Lung microvascular endothelial cell (primary cell): ENCODE measurements around the gene ESPNL. TPM values are rescaled to one million over a fixed set of nuclear protein-coding genes. Genes with fewer than 3 reads are reported as not detected.

Source experiments
- DNase-seq, 2 donors: peaks; one replicate each; pipeline versions ENCODE4 v3.0.0 to v3.0.0-alpha.2; 2010; ENCODE audit warnings: low read depth in 2 of 2
- total RNA-seq: library from RNA; depleted of rRNA; stranded (reverse); fragments of >200 nt; gene quantifications from 2 replicates; pipeline ENCODE4 v1.2.1, GENCODE V29; 2014

The ESPNL gene
- total RNA-seq, 1 donor from 2014 or later: not detected

GRCh38 chr2:238140040-238140439 is 39.9 kb downstream of the ESPNL start:
- DNase-seq: no peak

- no peak for DNase-seq
These were observed 40.8 kb downstream of the ESPNL start for GRCh38 chr2:238140721-238141540.

DNA sequence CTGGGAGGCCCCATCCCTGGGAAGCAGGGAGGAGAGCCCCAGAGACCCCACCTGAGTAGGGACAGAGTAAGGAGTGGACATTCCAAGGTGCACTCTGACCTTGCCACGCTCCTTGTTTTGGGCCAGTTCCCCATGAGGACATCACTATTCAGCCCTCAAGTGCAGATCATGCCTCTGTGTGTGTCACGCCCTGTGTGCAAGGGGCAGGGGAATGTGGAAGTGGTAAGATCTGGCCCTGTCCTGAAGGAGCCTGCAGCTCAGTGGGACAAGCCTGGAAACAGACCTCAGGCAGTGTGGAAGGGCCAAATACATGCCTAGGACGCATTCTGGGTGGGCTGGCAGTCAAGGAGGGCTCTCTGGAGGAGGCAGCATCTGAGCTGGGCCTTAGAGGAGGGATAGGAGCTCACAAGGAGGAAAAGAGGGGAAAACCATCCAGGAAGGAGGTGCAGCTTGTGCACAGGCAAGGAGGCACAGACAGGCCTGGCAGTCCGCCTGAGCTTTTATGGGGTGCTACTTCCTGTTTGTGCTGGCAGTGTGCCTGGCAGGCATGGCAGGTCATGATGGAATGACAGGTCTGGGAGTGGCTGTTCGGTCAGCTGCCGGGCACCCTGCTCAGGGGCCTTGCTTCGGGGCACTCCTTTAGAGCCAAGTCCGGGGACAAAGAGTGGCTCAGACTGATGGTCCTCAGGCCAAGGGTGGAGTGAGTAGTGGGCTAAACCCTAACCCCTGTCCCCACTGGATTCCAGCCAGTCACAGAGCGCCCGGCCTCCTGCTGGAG is 41.6 kb downstream of the ESPNL start:
- peak in 1 of 2 donors; percentile 34 for DNase-seq

- no peak for DNase-seq
These were observed 42.5 kb downstream of the ESPNL start for GRCh38 chr2:238142382-238143205.

GRCh38 chr2:238143239-238143951 is 43.3 kb downstream of the ESPNL start:
- DNase-seq: peak in 1 of 2 donors; percentile 21

- no peak for DNase-seq
These were observed 44.1 kb downstream of the ESPNL start for GRCh38 chr2:238144262-238144661.

- no peak for DNase-seq
These were observed 44.9 kb downstream of the ESPNL start for GRCh38 chr2:238145046-238145445.

- DNase-seq: no peak
These were observed 45.7 kb downstream of the ESPNL start for GRCh38 chr2:238145851-238146250.

GRCh38 chr2:238146884-238147544 is 46.9 kb downstream of the ESPNL start:
- DNase-seq: no peak

DNA sequence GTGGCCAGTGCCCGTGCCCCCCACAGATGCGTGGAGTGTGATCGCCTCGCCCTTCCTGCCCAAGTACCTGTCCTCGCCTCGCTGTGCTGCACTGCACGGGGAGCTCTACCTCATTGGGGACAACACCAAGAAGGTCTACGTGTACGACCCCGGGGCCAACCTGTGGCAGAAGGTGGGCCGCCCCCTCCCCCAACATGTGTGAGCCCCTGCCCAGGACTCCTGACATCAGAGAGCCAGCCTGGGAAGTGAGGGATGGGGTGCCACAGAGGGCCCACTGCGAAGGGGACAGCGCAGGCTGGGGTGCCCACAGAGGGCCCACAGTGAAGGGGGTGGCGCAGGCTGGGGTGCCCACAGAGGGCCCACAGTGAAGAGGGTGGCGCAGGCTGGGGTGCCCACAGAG is 48.8 kb downstream of the ESPNL start:
- DNase-seq: no peak

DNA sequence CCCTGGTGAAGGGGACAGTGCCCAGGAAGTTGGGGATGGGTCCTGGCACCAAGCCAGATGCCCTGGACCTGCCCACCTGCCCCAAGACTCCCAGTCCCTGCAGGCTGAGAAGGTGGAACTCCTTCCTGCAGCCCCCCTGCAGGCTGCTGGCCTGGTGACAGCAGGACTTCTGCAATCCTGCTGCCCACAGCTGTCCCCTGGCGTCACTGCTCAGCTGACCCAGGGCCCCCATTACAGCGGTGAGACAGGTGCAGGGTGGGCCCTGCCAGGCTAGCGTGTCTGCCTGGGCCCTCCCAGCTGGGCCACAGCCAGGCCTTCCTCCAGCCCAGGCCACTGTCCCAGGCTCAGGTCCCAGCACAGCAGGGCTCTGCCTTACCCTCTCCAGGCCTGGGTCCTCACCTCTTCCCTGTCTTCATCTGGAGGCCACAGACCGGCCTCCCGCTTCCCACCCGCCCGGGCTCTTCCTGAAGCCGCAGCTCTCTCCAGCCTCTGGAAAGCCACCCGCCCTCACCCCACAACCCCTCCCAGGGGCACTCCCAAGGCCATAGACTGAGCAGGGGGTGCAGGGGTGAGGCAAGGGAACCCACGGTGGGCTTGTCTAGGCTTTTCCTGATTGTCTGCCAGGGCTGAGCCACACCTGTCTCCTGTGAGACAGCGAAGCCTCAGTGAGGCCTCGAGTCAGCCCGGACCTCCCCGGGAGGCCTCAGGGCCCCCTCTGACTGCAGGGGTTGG is 49.9 kb downstream of the ESPNL start:
- no peak for DNase-seq

GRCh38 chr2:238150686-238151085 is 50.5 kb downstream of the ESPNL start:
- DNase-seq: no peak

DNA sequence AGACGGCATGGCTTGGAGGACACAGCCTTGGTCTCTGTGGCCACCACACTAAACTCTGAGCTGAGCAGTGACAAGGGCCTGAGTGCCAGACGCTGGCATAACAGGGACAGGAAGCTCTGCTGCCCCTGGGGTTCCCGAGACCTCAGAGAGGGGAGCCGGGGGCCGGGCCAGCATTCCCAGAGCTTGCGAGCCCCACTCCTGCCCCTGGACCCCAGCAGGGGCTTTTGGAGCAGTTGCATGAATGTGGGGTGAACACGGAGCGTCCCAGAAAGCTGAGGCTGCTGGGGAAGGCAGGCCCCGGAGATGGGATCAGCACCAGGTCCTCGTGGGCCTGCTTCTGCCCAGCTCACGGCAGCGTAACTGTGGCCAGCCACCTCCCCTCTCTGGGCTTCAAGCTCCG is 51.1 kb downstream of the ESPNL start:
- DNase-seq: no peak

DNA sequence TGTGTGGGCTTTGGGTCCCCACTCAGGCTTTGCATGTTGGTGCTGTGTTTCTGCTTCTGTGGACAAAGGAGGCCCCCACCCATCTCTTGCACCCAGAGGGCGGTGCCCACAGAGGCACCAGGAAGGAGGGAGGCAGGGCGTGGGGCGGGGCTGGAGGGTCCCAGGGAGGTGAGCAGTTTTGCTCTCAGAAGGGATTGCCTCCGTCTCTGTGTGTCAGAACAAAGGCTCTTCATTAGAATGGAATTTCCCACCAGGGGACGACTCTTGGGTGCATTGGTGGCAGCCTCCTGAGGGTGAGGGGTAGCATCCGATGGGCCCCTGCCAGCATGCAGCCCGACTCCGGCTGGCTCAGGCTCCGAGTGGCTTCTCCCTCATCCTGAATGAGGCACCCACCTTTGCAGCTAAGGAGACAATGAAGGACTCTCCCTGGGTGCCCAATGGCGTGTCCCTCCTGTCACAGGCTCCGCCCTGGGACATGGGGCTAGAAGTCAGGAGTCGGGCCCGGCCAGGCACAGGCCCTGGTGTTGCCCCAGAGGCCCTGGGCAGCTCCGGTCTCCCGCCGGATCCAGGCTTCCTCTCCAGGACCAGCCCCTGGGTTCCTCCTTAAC is 51.6 kb downstream of the ESPNL start:
- DNase-seq: no peak

- DNase-seq: no peak
These were observed 52.9 kb downstream of the ESPNL start for GRCh38 chr2:238152771-238153688.

DNA sequence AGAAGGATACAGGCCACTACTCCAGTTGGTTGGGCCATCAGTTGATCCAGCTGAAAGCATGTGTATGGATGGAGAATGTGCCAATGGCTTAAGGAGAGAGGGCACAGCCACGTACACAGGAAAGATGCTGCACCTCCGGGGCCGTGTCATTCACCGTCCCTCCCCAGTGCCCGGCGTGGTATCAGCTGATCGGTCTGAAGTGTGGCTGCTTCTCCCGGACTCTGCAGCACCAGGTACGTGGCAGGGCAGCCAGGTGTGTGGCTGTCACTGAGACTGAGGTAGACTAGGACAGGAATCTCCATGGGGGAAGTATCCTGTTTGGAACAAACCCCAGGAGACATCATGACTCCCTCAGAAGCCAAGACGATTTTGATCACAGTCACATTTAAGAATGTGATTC is 54.4 kb downstream of the ESPNL start:
- no peak for DNase-seq

- no peak for DNase-seq
These were observed 55.1 kb downstream of the ESPNL start for GRCh38 chr2:238155051-238155760.
